Kidney epithelial cell (primary cell): ENCODE data around the gene CIROP. TPM values are rescaled to one million over a fixed set of nuclear protein-coding genes. Genes with fewer than 3 reads are reported as not detected.

ENCODE experiments used
- DNase-seq: peaks from one replicate; pipeline ENCODE4 v3.0.0-alpha.2; 2010; ENCODE audit warnings: low read depth
- H3K27me3 ChIP-seq: 2 replicates; pipeline ENCODE4 v1.6.0; 2011; ENCODE audit warnings: low read length; ENCODE audit not compliant: control insufficient read depth, insufficient read depth
- H3K36me3 ChIP-seq: 2 replicates; pipeline ENCODE4 v1.5.1; 2011; ENCODE audit warnings: low read length; ENCODE audit not compliant: control insufficient read depth, insufficient read depth
- H3K4me3 ChIP-seq: 2 replicates; pipeline ENCODE4 v1.5.1; 2011; ENCODE audit warnings: low read depth, mild to moderate bottlenecking, control low read depth, low read length
- total RNA-seq: library from RNA; depleted of rRNA; stranded (reverse); fragments of >200 nt; gene quantifications from 2 replicates; pipeline ENCODE4 v1.2.3, GENCODE V29; 2015
- TF ChIP-seq, protein P1 (sequence below): IDR thresholded peaks from 2 replicates; pipeline ENCODE4 v1.5.1; 2011; ENCODE audit warnings: mild to moderate bottlenecking, moderate library complexity, low read length, control low read depth, inconsistent platforms; ENCODE audit not compliant: insufficient read depth, poor library complexity, severe bottlenecking

CIROP gene
- total RNA-seq, 1 donor from 2014 or later = not detected

DNA sequence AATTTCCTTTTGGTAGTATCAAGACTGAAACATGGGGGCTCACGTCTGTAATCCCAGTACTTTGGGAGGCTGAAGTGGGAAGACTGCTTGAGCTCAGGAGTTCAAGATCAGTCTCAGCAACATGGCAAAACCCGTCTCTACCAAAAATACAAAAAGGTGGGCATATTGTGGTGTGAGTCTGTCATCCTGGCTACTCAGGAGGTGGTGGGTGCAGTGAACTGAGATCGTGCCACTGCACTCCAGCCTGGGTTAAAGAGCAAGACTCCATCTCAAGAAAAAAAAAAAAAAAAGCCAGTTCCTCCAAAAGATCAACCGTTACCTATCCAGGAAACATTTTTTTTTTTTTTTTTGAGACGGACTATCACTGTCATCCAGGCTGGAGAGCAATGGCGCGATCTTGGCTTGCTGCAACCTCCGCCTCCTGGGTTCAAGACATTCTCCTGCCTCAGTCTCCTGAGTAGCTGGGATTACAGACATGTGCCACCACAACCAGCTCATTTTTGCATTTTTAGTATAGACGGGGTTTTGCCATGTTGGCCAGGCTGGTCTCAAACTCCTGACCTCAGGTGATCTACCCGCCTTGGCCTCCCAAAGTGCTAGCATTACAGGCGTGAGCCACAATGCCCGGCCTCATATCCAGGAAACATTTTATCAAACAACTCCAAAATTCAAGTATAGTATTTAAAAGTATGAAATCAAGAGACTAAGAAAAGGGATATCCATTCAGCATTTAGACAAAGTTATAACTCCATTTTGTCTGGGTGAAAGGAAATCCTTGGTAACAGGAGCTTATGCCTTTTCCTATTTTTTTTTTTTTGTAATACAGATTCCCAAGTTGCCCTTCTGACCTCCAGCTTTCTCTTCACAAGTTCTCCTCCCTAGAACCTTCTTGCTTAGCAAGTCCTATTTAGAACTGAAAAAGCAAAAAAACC is 13.2 kb downstream of the CIROP start:
- peaks cover 1% of the 10 kb centered on the region for H3K36me3 ChIP-seq
- H3K27me3 ChIP-seq = no peaks in the 10 kb centered on the region
- TF ChIP-seq, protein P1, sequence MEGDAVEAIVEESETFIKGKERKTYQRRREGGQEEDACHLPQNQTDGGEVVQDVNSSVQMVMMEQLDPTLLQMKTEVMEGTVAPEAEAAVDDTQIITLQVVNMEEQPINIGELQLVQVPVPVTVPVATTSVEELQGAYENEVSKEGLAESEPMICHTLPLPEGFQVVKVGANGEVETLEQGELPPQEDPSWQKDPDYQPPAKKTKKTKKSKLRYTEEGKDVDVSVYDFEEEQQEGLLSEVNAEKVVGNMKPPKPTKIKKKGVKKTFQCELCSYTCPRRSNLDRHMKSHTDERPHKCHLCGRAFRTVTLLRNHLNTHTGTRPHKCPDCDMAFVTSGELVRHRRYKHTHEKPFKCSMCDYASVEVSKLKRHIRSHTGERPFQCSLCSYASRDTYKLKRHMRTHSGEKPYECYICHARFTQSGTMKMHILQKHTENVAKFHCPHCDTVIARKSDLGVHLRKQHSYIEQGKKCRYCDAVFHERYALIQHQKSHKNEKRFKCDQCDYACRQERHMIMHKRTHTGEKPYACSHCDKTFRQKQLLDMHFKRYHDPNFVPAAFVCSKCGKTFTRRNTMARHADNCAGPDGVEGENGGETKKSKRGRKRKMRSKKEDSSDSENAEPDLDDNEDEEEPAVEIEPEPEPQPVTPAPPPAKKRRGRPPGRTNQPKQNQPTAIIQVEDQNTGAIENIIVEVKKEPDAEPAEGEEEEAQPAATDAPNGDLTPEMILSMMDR = no peak

GRCh38 chr14:23090254-23090636 is 14.5 kb downstream of the CIROP start:
- no peaks in the 10 kb centered on the region for H3K27me3 ChIP-seq
- TF ChIP-seq, protein P1 = no peak
- no peak for DNase-seq
- H3K36me3 ChIP-seq = peaks cover 1% of the 10 kb centered on the region
- no peak overlapping the region for H3K4me3 ChIP-seq

More for the DNA sequence above, 13.2 kb downstream of the CIROP start:
- H3K4me3 ChIP-seq = no peak overlapping the region
- DNase-seq = no peak

DNA sequence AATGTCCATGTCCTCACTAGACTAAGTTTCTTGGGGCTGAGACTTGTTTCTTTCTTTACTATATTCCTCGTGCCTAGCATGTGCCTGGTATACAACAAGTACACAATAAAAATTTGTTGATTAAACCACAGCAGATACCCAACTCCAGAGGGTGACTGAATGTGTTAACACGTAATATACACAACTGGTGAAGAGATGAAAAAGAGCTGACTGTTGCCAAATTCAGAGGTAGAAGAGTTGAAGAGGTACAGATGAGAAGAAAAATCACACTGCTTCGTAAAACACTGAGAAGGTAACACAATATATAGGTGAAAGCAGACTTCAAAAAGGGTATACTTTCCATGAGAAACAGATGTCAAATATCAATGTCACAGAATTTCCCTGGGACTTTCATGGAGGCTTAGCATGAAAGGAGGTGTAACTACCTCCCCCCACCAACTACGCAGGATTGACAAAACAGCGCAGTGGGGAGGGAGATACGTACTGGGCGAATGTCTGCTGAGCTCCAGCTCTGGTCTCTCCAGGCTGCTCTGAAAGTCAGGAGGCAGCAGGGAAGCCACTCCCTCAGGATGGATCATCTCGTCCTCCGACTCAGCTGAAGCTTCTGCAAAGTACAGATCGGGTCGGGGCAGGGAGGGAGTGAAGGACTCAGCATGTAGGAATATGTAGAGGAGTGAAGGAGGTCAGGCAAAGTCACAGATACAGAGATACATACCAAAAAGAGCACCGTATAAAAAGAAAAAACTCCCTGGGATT is 15.1 kb downstream of the CIROP start:
- DNase-seq = no peak
- TF ChIP-seq, protein P1 = no peak
- H3K27me3 ChIP-seq = no peaks in the 10 kb centered on the region
- H3K36me3 ChIP-seq = peaks cover 1% of the 10 kb centered on the region
- no peak overlapping the region for H3K4me3 ChIP-seq

- TF ChIP-seq, protein P1 = no peak
- no peak overlapping the region for H3K4me3 ChIP-seq
- H3K36me3 ChIP-seq = peaks cover 1% of the 10 kb centered on the region
- no peak for DNase-seq
- H3K27me3 ChIP-seq = no peaks in the 10 kb centered on the region
These were observed 18.2 kb downstream of the CIROP start for GRCh38 chr14:23086565-23086964.

DNA sequence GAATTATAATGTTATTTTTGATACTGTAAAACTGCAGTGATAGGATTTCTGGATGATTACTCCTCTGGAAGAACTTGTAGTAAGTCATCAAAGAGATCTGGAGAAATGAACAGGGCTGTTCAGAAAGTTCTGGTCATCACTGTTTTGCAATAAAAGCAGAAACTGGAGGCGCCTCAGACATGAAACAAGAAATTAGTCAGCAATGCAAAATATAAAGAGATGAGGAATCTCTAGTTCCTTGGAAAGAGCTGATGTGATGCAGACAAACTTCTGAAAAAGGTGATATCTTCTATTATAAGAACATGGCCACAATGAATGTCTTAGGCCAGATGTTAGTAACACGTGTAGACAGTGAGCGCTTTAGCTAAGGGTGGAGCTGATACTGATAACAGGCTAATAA is 19.3 kb downstream of the CIROP start:
- no peak for DNase-seq
- TF ChIP-seq, protein P1 = no peak
- Histone ChIP-seq H3K27me3 (no peaks in the 10 kb centered on the region), H3K36me3 (peaks cover 1% of the 10 kb centered on the region), H3K4me3 (no peak overlapping the region)
